Activated CD8-positive, alpha-beta T cell treated with anti-CD3 and anti-CD28 coated beads for 36 hours (primary cell): ENCODE results near the gene CPA5. TPM values are rescaled to one million over a fixed set of nuclear protein-coding genes. Genes with fewer than 3 reads are reported as not detected.

Experiments
- ATAC-seq: fragments of 200-7000 bp; cut with Tn5 transposase; one replicate; pipeline ENCODE4 v1.10.0; 2021; ENCODE audit warnings: mild to moderate bottlenecking, moderate library complexity
- CTCF ChIA-PET: fragments of 350-600 bp; sonication (Branson Sonifier 250); formaldehyde crosslinking; loops from one replicate; lab custom pipeline; 2021; ENCODE audit warnings: antibody characterized with exemption; lab: Charles Lee
- POLR2A ChIA-PET: fragments of 350-600 bp; sonication (Branson Sonifier 250); formaldehyde crosslinking; loops from one replicate; lab custom pipeline; 2021; ENCODE audit warnings: antibody characterized with exemption; lab: Charles Lee
- DNase-seq: peaks from one replicate; pipeline ENCODE4 v3.0.0-alpha.2; 2020
- H3K27ac Mint-ChIP-seq: one replicate; pipeline ENCODE4 v1.8.0; 2021; ENCODE audit warnings: mild to moderate bottlenecking, mixed read lengths
- H3K27me3 Mint-ChIP-seq: one replicate; pipeline ENCODE4 v1.8.0; 2021; ENCODE audit warnings: mixed read lengths
- H3K36me3 Mint-ChIP-seq: one replicate; pipeline ENCODE4 v1.8.0; 2021; ENCODE audit warnings: low read depth, mixed read lengths
- H3K4me1 Mint-ChIP-seq: one replicate; pipeline ENCODE4 v1.8.0; 2021; ENCODE audit warnings: low read depth, mixed read lengths
- H3K4me3 Mint-ChIP-seq: one replicate; pipeline ENCODE4 v1.8.0; 2021; ENCODE audit warnings: mild to moderate bottlenecking, moderate library complexity, mixed read lengths
- H3K9me3 Mint-ChIP-seq: one replicate; pipeline ENCODE4 v1.8.0; 2021; ENCODE audit warnings: mixed read lengths
- CTCF ChIP-seq: fragments of 200-600 bp; IDR thresholded peaks from one replicate; pipeline ENCODE4 v1.8.0; 2022; ENCODE audit warnings: antibody characterized with exemption, mild to moderate bottlenecking
- intact Hi-C: fragments of 100-400 bp; cut with micrococcal nuclease; formaldehyde crosslinking; loops from one replicate; pipeline ENCODE4 v1.10.0; 2022
- total RNA-seq, 2 experiments: library from RNA; stranded (reverse); gene quantifications; one replicate each; pipeline ENCODE4 v1.2.3, GENCODE V29; 2021

CPA5 gene
- total RNA-seq, 2 experiments from 2014 or later: 0.25 to 0.88 TPM

- intact Hi-C loops: no loop called here
- Mint-ChIP-seq H3K4me3 (no peak overlapping the region), H3K36me3 (no peaks in the 10 kb centered on the region), H3K27me3 (no peaks in the 10 kb centered on the region), H3K4me1 (no peaks in the 10 kb centered on the region), H3K27ac (no peak overlapping the region), H3K9me3 (no peaks in the 10 kb centered on the region)
- DNase-seq: no peak
- ChIA-PET POLR2A (no interaction called here), CTCF (interaction anchor here (1.3 kb wide), 1 partner anchor 60 kb away, joined by 4 read pairs; no protein-coding TSS in a partner anchor)
- ATAC-seq: no peak
- TF ChIP-seq CTCF: no peak
Observed at GRCh38 chr7:130303551-130303950, 41.1 kb upstream of the CPA5 start.

GRCh38 chr7:130303982-130304381, 40.6 kb upstream of the CPA5 start:
- ATAC-seq: no peak
- ChIA-PET CTCF (no interaction called here), POLR2A (no interaction called here)
- intact Hi-C loops: no loop called here
- no peaks in the 10 kb centered on the region for H3K9me3 Mint-ChIP-seq
- no peaks in the 10 kb centered on the region for H3K36me3 Mint-ChIP-seq
- H3K4me1 Mint-ChIP-seq: no peaks in the 10 kb centered on the region
- TF ChIP-seq CTCF: no peak
- H3K27me3 Mint-ChIP-seq: no peaks in the 10 kb centered on the region
- no peak overlapping the region for H3K4me3 Mint-ChIP-seq
- no peak for DNase-seq
- no peak overlapping the region for H3K27ac Mint-ChIP-seq

- no peaks in the 10 kb centered on the region for H3K27me3 Mint-ChIP-seq
- intact Hi-C loops: no loop called here
- POLR2A ChIA-PET: no interaction called here
- ATAC-seq (no peak), DNase-seq (no peak)
- H3K4me3 Mint-ChIP-seq: no peak overlapping the region
- H3K4me1 Mint-ChIP-seq: peaks cover under 1% of the 10 kb centered on the region
- H3K9me3 Mint-ChIP-seq: no peaks in the 10 kb centered on the region
- no peak overlapping the region for H3K27ac Mint-ChIP-seq
- TF ChIP-seq CTCF: no peak
- no peaks in the 10 kb centered on the region for H3K36me3 Mint-ChIP-seq
- CTCF ChIA-PET: interaction anchor here (1.2 kb wide), 1 partner anchor 9 kb away, joined by 3 read pairs; no protein-coding TSS in a partner anchor
Observed at GRCh38 chr7:130304878-130305277, 39.7 kb upstream of the CPA5 start.

- TF ChIP-seq CTCF: no peak
Observed at GRCh38 chr7:130305433-130306042, 39.1 kb upstream of the CPA5 start.

GRCh38 chr7:130309986-130310385, 34.6 kb upstream of the CPA5 start:
- Mint-ChIP-seq H3K9me3 (no peaks in the 10 kb centered on the region), H3K4me3 (no peak overlapping the region), H3K36me3 (no peaks in the 10 kb centered on the region), H3K27me3 (no peaks in the 10 kb centered on the region), H3K27ac (no peak overlapping the region), H3K4me1 (peaks cover 3% of the 10 kb centered on the region)
- no peak for TF ChIP-seq CTCF
- ATAC-seq (no peak), DNase-seq (no peak)
- intact Hi-C loops: no loop called here
- CTCF ChIA-PET: interaction anchor here (0.6 kb wide), 1 partner anchor 139 kb away, joined by 3 read pairs; no protein-coding TSS in a partner anchor
- POLR2A ChIA-PET: no interaction called here

More at GRCh38 chr7:130305433-130306042, 39.1 kb upstream of the CPA5 start:
- DNase-seq: no peak
- ChIA-PET POLR2A (no interaction called here), CTCF (interaction anchor here (1.2 kb wide), 1 partner anchor 9 kb away, joined by 3 read pairs; no protein-coding TSS in a partner anchor)
- intact Hi-C loops: no loop called here
- peaks cover 3% of the 10 kb centered on the region for H3K4me1 Mint-ChIP-seq
- H3K27me3 Mint-ChIP-seq: no peaks in the 10 kb centered on the region
- H3K27ac Mint-ChIP-seq: no peak overlapping the region
- no peaks in the 10 kb centered on the region for H3K36me3 Mint-ChIP-seq
- no peak for ATAC-seq
- H3K9me3 Mint-ChIP-seq: no peaks in the 10 kb centered on the region
- no peak overlapping the region for H3K4me3 Mint-ChIP-seq
